ENCODE data around the gene CTCF.

The CTCF gene

DNA sequence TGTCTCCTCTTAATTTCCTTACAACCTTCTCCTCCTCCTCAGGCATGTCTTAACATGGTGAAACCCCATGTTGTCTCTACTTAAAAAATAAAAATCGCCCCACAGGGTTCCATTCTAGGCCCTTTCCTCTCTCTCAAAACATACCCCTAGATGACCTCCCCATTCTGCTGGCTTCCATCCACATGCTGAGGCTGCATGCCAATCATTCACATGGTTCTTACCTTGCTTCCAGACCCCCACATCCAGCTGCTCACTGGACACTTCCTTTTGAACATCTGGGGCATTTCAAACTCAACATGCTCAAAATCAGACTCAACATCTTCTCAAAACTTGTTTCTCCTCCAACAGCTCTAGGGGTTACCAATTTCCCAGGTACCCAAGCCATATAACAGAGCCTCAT lies 12.4 kb upstream of the CTCF start:
- DNase-seq = no peak

DNA sequence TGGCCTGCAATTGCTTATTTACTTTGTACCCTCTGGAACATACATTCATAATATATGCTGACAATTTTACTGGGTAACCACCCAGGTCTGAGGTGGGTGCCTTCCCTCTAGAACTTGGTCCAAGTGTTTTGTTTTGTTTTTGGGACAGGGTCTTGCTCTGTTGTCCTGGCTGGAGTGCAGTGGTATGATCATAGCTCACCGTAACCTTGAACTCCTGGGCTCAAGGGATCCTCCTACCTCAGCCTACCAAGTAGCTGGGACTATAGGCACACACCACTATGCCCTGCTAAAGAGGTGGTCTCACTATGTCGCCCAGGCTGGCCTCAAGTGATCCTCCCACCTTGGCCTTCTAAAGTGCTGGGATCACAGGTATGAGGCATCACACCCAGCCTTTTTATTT lies 11.2 kb upstream of the CTCF start:
- DNase-seq = no peak

DNA sequence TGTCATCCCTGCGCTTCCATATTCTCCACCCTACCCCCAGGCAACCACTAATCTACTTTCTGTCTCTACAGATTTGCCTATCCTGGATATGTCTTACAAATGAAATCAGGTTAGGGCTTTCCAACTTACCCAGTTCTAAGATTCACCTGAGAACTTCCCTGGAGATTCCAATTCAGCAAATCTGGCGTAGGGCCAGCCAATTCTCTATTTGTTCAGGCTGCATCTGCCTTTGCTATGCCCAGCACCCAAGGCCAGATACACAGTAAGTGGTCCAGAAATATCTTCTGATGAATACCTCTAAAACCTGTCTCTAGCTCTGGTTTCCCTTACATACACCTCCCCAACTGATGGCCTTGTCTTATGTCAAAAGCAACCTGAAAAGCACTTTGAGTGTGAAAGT lies 10.4 kb upstream of the CTCF start:
- DNase-seq = no peak

DNA sequence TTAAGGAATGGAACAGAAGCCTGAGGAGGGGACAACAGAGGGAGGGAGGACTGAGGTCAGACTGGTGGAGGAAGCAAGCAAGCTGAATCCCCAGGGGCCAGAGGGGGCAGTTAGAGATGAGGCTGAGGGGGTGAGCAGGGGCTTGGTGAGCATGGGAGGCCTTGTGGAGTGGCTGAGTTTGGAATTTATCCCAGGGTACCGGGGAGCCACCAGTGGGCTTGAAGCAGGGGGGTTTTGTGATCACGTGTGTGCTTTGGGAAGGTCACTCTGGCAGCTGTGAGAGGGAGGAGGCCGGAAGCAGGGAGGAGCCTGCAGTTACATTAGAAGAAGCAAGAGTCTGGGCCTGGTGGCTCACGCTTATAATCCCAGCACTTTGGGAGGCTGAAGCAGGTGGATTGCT lies 9.8 kb upstream of the CTCF start:
- no peak for DNase-seq

DNA sequence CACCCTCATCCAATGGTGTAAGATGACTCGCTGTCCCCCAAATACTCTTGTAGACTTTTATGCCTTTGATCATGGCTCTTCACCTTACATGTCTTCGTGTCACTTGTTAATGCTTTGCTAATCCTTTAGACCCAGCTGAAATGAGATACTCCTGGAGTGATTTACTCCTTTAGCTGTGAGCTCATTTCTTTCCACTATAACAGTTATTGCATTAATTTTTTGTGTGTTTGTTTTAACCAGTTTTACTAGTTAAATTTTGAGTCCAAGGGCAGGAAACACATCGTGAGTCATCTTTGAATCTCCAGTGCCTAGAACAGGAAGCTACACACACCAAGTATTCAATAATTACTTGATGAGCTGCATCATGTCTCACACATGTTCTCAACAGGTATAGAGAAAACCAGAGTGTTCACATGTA lies 6.5 kb upstream of the CTCF start:
- DNase-seq = no peak

DNA sequence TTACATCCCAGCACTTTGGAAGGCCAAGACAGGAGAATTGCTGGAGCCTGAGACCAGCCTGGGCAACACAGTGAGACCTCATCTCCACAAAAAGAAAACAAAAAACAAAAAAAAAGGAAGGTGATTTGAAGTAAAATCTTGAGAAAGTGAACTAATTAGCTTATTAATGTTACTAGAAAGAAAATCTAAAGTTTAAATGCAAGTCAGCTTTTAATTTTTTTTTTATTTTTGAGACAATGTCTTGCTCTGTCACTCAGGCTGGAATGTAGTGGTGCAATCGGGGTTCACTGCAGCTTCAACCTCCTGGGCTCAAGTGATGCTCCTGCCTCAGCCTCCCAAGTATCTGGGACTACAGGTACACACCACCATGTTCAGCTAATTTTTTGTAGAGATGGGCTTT lies 3.5 kb upstream of the CTCF start:
- DNase-seq = no peak

DNA sequence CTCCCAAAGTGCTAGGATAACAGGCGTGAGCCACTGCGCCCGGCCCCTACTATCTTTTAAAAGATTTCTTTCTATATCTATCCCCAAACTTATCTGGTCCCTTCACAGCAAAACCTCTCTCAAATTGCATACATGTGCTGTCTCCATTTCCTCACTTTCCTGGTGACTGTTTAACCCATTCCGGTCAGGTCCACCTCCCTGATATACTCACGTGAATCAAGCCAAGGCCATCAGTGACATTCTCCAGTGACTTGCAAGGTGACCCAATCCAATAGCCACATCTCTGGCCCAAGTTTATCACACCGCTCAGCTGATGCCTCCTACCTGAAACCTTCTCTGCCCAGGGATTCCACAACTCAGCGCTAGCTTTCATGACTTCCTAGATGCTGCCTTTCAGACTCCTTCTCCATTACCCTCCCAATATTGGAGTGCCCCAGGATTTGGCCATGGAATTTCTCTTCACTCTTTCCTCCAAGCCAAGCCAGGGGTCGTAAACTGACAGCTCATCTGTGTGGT lies 1.4 kb upstream of the CTCF start:
- DNase-seq = no peak

DNA sequence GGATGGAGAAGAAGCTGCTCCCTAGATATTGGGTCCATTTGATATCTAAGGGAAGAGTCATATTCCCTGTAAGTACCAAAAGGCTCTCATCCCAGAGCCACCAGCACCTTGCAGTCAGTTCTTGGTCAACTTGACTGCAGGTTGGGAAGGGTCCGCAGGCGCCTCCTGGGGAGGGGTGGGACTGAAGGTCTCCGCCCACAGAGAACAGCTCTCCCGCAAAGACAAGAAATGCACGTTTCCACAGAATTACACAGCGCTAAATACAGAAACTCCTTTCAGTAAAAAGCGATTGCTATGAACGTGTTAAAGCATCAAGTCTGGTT lies 864 bp upstream of the CTCF start:
- no peak for DNase-seq

DNA sequence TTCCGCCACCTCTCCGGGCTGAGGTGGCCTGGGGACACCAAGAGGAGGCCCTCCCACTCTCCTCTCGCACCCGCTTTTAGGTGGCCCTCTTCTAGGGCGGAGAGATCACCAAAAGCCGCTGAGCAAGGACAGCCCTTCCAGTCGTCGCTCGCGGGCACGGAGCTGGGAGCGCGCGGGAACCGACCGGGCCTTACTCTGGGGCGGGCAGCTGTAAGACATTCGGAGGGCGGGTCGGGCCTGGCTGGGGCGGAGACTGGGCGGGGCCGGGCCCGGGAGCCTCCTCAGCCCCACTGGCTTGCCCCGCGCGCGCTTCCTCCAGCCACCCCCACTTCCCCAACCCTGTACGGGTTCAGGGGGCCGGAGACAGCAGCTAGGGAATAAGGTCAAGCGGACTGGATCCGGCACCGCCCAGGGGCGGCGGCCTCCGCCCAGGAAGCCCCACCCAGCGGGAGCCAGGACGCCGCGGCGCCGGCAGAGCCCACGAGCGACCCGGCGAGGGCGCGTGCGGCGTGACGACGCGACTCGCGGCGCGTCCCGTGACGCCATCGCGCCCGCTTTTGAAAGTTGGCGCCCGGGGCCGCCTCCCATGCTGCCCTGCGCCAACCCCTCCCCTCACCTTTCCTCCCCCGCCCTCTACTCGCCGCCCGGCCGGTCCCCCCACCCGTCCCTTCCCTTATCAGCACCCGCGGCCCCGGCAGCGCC lies 351 bp upstream of the CTCF start:
- DNase-seq = peak; percentile 94

DNA sequence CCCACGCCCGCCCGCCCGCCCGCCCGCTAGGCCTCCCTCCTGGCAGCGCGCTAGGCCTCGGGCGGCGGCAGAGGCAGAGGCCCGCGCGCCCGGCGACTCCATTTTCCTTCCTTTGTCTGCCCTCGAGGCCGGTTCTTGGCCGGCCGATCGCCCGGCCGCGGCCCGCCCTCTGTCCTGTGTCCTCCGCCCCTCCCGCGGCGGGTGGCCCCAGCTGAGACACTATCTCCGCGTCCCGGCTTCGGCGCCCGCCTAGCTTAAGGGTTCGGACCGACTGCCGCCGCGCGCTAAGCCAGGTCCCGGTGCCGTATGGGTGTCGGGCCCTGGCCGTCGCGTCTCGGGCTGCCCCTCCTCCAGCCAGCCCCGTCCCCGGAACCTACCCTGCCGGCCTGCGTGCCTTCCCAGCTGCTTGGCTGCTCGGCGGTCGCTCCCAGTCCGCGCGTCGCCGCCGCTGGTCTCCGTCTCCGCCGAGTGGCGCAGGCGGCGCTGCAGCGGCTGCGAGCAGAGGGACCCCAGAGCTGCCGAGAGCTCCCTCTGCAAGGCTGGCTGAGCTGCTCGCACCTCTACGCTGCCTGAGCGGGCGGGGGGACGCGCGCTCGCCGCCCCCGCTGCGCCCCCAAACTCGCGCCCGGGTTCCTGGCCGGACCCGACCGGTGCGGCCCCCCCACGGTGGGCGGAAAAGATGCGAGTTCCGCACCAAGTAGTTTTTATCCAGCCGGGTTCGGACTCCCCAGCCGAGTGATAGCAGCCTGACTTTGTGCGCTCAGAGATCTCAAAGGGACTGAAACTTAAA lies 787 bp downstream of the CTCF start:
- DNase-seq = peak; percentile 46

DNA sequence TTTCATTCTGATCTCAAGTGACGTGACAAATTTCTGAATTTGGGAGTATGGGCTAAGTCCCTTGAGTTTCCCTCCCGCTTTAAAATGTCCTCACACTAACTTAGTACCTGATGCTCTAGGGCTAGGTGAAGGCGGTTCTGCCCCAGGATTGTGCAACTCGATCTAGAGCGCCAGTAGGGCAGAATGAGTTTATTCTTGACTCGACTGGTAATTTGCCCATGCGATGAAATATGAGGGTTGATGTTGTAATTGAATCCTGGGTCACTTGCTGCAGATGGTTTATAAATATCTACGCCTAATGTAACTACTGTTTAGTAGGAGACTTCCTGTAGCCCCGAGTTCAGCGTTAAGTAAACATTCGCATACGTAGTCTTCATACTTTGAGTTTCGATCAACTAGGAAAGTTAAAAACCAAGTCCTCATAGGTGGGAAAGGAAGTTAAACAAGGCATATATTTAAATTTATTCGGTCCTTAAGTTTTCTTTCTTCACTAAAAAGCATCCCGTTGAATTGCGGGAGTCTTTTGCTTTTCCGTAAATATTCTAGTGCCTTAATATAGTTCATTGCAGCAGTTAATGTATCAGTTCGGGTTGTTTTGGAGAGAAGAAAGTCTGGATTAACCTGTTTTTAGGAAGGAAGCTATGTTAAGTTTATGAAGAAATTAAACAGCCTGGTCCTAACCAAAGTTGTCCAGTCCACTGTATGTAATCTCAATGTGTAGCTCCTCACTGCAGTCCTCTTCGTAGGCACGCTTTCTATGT lies 1.6 kb downstream of the CTCF start:
- no peak for DNase-seq

DNA sequence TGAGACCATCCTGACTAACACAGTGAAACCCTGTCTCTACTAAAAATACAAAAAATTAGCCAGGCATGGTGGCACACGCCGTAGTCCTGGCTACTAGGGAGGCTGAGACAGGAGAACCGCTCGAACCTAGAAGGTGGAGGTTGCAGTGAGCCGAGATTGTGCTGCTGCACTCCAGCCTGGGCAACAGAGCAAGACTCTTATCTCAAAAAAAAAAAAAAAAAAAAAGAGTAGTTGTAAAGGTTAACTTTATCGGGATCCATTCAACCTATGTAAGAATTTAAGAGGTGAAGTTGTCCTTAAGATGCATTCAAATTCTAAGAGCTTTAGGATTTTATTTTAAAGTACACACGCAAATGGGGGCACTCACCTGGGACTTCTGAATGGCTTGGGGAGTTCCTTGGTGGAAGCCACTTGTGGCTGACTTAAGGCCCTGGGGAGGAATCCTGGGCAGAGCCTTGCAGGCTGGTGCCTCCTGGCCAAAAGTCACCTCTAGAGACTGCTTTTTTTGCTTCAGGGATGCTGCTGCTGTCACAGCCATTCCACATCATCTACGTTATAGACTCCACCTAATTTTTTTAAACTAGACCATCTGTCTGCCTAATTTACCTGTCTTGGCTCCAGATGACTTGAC lies 3.3 kb downstream of the CTCF start:
- no peak for DNase-seq

DNA sequence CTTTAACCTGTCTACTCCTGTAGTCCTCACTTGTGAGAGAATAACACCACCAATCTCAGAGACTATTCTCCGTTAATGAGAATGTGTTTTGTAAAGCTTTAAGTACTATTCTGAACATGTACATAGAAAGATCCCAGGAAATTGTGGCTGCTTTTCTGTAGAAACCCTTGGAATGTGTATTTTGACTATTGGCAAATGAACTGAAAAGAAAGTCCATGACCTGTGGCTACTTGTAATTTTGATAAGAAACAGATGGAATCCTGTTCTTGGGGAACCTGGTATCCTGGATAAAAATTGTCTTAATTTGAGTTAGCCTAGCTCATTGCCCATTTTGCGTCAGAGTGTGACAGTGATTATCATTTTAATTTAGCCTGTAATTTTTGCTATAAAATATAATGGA lies 9.1 kb downstream of the CTCF start:
- DNase-seq = no peak

DNA sequence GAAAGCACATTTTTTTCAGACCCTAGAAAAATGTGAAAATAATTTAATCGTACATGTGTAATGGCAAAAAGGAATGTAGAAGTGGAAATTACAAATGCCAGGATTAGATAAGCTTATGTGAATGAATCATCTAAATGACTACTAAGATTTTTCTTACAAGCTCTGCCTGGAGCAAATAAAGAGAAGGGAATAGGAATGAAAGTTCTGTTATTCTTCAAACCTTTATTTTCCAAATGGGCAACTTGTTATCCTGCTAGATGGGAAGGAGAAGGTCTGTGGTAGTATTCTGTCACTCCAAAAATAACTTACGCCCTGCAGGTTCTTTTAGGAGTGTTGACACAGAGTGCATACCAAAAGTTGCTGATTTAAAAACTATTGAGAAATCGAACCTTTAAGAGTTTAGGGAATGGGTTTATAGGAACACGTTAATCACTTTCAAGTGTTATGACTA lies 9.7 kb downstream of the CTCF start:
- DNase-seq = no peak

DNA sequence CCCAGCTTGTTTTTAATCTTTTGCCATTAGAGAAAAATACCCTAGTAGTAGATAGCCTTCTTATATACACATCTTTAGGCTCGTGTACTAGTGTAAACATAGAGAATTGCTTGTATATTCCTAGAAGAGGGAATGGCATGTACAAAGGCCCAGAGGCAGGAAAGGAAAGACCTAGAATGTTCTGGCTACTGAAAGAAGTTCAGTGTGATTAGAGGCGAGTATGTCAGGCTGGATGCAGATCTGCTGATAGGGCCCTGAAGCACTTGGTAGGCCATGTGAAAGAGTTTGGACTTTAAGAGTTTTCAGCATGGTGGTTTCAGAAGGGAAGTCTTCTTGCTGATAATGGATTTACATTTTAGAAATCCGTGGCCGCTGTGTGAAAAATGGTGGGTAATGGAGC lies 17.4 kb downstream of the CTCF start:
- DNase-seq = no peak

DNA sequence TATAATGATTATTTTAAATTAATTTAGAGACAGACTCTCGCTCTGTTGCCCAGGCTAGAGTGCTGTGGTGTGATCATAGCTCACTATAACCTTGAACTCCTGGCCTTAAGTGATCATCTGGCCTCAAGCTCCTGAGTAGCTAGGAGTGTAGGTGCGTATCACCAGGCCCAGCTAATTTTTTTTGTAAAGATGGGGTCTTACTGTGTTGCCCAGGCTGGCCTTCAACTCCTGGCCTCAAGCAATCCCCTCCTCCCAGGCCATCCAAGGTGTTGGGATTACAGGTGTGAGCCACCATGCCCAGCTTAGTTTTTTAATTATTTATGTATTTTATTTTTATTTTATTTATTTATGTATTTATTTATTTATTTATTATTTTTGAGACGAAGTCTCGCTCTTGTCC lies 17.9 kb downstream of the CTCF start:
- no peak for DNase-seq

DNA sequence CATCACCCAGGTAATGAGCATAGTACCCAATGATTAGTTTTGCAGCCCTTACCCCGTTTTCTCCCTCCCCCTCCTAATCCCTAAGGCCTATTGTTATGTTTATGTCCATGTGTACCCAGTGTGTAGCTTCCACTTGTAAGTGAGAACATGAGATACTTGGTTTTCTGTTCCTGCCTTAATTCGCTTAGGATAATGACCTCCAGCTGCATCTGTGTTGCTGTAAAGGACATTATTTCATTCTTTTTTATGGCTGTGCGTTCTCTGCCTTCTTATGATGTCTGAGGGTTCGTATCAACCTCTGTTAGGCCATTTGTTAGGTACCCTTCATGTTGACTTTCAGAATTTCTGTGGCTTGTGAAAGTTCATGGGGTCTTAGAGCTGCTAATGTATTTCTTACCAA lies 31.0 kb downstream of the CTCF start:
- no peak for DNase-seq

DNA sequence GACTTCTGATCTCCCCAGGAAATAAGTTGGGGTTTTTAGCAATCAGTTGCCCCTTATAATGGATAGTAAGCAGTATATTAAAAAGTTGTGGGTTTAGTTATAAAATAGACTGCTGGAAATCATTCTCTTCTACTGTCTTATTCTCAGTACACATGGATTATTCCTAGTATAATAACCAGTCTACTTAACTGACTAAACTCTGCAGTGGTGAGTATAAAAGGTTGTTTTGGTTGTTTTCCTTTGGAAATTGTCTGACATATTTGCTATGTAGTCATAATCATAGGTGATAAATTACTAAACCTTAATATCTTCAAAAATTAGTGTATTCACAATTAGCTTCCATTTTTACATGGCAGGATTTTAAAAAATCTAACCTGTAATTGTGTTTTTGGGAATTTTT lies 31.4 kb downstream of the CTCF start:
- no peak for DNase-seq

DNA sequence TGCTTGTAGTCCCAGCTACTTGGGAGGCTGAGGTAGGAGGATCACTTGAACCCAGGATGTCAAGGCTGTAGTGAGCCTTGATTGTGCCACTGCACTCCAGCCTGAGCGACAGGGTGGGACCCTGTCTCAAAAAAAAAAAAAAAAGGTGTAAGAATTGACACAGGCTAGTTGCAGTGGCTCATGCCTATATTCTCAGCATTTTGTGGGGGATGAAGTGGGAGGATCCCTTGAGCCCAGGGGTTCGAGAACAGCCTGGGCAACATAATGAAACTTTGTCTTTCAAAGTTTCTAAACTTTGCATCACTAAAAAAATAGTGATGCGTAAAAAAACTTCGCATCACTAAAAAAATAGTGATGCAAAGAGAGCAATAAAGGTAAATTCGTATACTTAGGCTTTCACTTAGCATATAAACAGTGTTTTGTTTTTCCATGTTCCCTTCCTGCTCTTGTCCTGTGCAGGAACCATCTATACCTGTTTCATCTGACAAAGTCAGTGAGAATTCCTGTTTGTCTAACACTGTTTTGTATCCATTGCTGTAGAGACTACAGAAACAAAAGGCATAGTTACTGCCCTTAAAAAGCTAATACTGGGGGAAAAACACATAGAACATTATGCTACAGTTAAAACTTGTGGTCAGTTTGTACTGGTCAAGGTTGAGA lies 32.1 kb downstream of the CTCF start:
- DNase-seq = no peak

DNA sequence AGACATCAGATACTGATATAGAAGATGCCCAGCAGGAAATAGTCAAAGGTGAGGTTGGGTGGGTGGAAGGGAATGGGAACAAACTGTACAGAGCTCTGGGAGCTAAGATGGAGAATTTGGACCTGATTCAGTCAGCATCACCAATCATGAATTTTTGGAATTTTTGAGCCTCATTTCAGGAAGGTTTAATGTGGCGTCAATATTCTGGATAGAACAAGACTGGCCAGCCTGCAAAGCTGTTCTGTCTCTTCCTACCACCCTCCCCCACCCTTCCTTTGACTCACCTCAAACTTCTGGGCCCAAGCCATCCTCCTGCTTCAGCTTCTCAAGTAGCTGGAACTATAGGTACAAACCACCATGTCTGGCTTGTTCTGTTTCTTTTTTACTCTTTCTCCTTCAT lies 32.6 kb downstream of the CTCF start:
- no peak for DNase-seq

DNA sequence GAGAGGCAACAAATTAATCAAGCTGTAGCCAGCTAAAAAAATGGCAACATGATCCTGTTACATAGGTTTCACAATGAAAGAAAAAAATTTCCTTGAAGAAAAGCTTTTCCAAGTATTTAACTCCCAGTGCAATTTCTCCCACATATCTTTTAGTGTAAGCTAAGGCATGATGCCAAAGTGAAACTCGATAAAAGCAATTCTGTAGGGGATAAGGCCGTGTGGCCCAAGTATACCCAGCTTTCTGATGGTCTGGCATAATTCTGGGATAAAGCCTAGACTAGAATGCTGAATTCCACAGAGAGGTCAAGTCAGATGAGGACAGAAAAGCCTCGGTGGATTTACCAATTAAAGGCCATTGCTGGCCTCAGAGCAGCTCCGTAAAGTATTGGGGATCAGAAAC lies 36.2 kb downstream of the CTCF start:
- DNase-seq = no peak

DNA sequence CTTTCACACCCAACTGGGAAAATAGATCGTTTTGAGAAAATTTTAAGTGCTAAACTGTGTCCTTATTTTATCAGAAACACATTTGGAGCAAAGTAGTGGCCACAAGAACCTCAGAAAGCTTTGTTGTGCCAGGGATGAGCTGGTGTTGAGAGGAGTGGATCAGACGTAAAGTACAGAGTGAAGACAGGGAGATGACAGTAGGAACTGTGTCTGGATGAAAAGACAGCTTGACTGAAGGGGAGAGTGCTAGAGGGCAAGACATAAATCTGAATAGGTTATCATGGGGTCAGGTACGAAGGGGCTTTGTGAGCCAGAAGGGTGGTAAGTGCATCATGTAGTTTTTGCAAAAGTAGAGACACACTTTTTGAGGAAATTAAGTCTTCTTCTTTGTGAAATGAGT lies 43.3 kb downstream of the CTCF start:
- DNase-seq = no peak

DNA sequence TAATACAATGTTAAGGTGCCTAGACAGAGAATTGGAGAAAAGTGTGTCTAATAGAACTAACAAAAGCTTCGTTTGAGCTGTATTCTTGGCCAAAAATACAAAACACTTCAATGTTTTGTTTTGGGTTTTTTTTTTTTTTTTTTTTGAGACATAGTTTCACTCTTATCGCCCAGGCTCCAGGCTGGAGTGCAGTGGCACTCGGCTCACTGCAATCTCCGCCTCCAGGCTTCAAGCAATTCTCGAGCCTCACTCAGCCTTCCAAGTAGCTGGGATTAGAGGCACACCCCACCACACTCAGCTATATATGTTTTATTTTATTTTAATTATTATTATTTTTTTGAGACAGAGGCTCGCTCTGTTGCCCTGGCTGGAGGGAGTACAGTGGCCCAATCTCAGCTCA lies 44.3 kb downstream of the CTCF start:
- no peak for DNase-seq

All from effector CD8-positive, alpha-beta T cell (primary cell).